Activated naive CD8-positive, alpha-beta T cell treated with anti-CD3 and anti-CD28 coated beads, Interleukin-2, amount 50 U/mL, for 24 hours (primary cell): ENCODE data around the gene GRIK5.

Source experiments
- ATAC-seq: fragments of 150-1000 bp; cut with Tn5 transposase; one replicate; pipeline ENCODE4 v1.10.0; 2021
- DNase-seq: peaks from one replicate; pipeline ENCODE4 v3.0.0; 2021
- H3K27ac Mint-ChIP-seq: one replicate; pipeline ENCODE4 v1.8.0; 2021; ENCODE audit warnings: mild to moderate bottlenecking, mixed read lengths
- H3K27me3 Mint-ChIP-seq: one replicate; pipeline ENCODE4 v1.8.0; 2021; ENCODE audit warnings: mixed read lengths
- H3K36me3 Mint-ChIP-seq: one replicate; pipeline ENCODE4 v1.8.0; 2021; ENCODE audit warnings: low read depth, mixed read lengths
- H3K4me1 Mint-ChIP-seq: one replicate; pipeline ENCODE4 v1.8.0; 2021; ENCODE audit warnings: mixed read lengths
- H3K4me3 Mint-ChIP-seq: one replicate; pipeline ENCODE4 v1.8.0; 2021; ENCODE audit warnings: mild to moderate bottlenecking, moderate library complexity, mixed read lengths
- H3K9me3 Mint-ChIP-seq: one replicate; pipeline ENCODE4 v1.8.0; 2021; ENCODE audit warnings: mixed read lengths

Gene GRIK5

DNA sequence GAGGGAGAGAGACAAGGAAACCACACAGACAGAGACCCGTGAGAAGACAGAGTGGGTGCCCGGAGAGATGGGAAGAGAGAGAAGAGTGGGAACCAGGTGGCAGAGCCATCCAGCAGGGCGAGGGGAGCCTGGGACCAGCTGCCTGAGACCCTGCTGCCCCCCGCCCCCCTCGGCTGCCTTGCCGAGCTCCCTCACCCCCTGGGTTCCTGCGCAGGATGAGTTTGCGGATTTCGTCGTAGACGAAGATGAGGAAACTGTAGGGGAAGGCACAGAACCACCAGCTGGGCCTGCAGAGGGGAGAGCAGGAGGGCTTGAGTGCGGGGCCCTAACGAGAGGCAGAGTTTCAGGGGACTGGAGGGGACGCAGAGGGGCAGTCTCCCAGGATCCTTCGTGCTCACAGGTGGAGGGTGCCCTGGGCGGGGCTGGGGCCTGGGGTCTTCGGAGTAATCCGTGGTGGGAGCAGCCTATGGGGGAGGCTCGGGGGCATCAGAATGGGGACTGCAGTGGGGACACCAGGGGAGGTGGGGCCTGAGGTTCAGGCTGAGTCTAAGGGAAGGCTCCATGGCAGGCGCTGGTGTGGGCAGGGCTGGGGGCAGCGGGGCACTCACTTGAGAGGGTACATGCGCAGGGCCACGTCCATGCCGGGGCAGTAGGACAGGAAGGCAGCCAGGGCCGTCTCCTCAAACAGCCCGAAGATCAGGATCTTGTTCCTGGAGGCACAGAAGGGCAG, 102.8 kb downstream of the GRIK5 start:
- ATAC-seq, result no peak
- H3K4me1 Mint-ChIP-seq, result no peaks in the 10 kb centered on the region

DNA sequence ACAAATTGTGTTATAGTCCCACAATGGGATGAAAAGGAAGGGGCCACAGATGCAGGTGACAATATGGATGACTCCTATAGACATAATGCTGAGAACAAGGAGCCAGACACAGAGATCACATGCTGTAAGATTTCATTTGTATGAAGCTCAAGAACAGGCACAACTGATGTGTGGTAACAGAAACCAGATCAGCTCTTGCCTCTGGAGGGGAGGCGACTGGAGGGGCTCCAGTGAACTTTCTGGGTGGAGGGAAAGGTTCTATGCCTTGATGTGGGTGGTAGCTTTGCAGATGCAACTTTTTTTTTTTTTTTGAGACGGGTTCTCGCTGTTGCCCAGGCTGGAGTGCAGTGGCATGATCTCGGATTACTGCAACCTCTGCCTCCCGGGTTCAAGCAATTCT, 104.9 kb downstream of the GRIK5 start:
- Mint-ChIP-seq H3K36me3 (no peaks in the 10 kb centered on the region), H3K9me3 (no peaks in the 10 kb centered on the region), H3K27me3 (no peaks in the 10 kb centered on the region), H3K4me1 (no peaks in the 10 kb centered on the region), H3K4me3 (no peak overlapping the region), H3K27ac (no peak overlapping the region)
- ATAC-seq (no peak), DNase-seq (no peak)

More for the DNA sequence above, 102.8 kb downstream of the GRIK5 start:
- Mint-ChIP-seq H3K36me3 (no peaks in the 10 kb centered on the region), H3K4me3 (no peak overlapping the region), H3K27ac (no peak overlapping the region), H3K27me3 (no peaks in the 10 kb centered on the region), H3K9me3 (no peaks in the 10 kb centered on the region)
- DNase-seq, result no peak

DNA sequence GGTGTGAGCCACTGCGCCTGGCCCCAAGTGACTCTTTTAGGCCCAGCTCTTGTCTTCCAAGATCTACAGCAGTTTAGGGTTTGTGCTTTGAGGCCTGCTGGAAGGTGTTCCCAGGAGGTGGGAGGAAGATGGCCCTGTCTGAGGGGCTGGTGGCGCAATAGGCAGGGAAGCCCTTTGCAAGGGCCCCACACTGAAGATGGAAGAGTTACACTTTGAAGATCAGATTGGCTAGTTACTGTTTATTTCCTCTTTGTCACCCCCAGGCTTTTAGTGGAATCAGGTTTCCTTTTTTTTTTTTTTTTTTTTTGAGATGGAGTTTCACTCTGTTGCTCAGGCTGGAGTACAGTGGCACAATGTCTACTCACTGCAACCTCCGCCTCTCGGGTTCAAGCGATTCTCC, 109.0 kb downstream of the GRIK5 start:
- ATAC-seq, result no peak
- Mint-ChIP-seq H3K27ac (no peak overlapping the region), H3K9me3 (no peaks in the 10 kb centered on the region)

DNA sequence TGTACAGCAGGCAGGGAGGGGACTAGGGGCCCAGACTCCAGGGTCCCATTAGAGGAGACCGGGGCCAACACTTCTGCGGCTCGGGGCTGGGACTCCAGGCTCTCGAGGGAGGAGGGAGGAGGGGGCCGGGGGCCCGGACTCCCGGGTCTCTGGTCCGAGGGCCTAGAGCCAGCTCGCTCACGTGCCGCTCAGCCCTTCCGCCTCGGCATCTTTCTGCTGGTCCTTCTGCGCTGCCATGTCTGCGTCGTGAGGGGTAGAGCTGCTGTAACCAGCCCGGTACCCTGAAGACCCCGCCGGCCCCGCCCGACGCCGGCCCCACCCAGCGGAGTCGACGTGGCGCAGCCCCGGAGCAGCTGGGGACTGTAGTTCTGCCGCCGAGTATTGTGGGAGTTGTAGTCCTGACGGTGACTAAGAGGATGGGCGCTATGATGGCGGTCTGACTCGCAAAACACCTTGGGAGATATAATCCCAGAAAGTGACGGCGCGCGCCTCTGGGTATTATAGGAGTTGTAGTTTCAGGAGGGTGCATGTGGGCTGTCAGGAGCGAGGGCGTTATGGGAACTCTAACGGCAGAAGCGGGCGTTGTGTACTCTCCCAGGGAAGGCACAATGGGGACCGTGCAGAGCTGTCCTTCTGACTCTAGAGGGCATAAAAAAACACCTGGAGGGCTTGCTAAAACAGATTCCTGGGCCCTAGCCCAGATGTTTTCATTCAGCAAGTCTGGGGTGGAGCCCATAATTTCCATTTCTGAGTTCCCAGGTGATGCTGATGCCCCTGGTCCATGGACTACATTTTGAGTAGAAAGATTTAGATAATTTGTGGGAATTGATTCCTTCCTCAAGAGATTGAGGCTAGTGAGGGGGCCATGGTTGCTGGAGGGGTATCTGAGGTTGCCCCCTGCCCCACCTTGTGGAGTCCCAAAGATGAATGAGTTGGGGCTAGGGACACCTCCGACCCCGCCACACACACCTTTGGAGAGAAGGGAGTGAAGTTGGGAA, 110.7 kb downstream of the GRIK5 start, which contains the start of gene RABAC1:
RABAC1 (minus strand) TSS at position 266 of the 998 bp plus-strand sequence; CDS start at position 237, 29 bp downstream.
- H3K27ac Mint-ChIP-seq, result peak within 1 kb of the TSS; percentile 84
- no peaks in the 10 kb centered on the region for H3K36me3 Mint-ChIP-seq
- ATAC-seq (peak; percentile 96), DNase-seq (peak; percentile 88)
- peaks cover 17% of the 10 kb centered on the region for H3K4me1 Mint-ChIP-seq
- no peaks in the 10 kb centered on the region for H3K9me3 Mint-ChIP-seq
- H3K27me3 Mint-ChIP-seq, result no peaks in the 10 kb centered on the region
- H3K4me3 Mint-ChIP-seq, result peak within 1 kb of the TSS; percentile 90

More for the DNA sequence above, 109.0 kb downstream of the GRIK5 start:
- H3K27me3 Mint-ChIP-seq, result no peaks in the 10 kb centered on the region
- H3K4me1 Mint-ChIP-seq, result peaks cover 17% of the 10 kb centered on the region
- no peak overlapping the region for H3K4me3 Mint-ChIP-seq
- DNase-seq, result no peak
- H3K36me3 Mint-ChIP-seq, result no peaks in the 10 kb centered on the region

DNA sequence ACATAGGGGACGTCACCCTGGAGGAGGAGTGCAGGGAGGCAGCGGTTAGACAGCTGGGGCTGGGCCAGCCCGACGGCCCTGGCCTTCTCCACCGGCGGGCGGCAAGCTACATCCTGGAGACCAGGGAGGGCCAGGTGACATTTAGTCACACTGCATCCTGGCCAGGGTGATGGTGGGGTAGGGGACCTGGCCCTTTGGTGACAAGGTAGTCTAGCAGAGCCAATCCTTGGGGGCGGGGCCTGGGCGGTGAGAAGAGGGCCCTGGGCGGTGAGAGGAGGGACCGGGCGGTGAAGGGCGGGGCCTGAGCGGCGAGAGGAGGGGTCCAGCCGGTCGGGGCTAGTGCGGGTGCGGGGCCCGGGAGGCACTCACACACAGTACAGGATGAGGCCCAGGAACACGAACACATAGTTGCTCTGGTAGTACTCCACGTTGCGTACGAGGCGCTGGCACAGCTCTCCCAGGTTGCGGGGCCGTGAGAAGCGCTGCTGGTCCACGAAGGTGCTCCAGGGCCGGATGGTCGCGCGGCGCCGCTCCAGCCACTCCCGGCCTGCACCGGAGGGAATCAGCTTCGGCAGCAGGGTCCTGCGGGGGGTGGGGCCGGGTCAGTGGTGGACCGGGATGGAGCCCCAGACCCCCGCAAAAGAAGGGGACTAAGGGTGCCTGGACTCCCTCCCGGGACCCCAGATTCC, 111.5 kb downstream of the GRIK5 start:
- peak overlapping the region; percentile 90 for H3K4me3 Mint-ChIP-seq

DNA sequence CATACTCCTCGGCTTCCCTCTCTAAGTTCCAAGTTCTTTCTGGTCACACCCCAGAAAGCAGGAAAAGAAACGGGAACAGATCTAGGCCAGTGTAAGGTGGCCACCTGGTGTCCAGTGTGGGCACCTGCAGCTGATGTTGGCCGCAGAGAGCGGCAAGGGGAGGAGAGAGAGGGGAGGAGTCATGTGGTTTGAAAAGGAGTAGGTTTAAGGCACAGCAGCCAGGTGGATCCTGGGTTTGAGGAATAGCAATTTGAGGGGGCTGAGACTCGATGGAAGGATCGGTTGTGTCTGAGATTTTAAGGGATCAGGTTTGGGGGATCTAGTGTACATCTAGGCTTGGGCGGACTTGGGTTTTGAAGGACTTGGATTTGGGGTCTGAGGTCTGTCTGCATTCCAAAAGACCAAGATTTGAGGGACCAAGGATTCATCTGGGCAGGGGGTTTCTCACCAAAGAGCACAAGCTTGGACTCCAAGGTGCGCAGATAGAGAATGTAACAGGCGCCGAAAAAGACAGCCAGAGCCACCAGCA, 112.1 kb downstream of the GRIK5 start:
- DNase-seq, result peak; percentile 48
- ATAC-seq, result peak; percentile 26
- H3K4me3 Mint-ChIP-seq, result peak overlapping the region; percentile 90
- no peaks in the 10 kb centered on the region for H3K36me3 Mint-ChIP-seq
- H3K27ac Mint-ChIP-seq, result peak overlapping the region; percentile 67
- H3K27me3 Mint-ChIP-seq, result no peaks in the 10 kb centered on the region
- H3K4me1 Mint-ChIP-seq, result peaks cover 17% of the 10 kb centered on the region
- H3K9me3 Mint-ChIP-seq, result no peaks in the 10 kb centered on the region

More for the DNA sequence above, 111.5 kb downstream of the GRIK5 start:
- H3K9me3 Mint-ChIP-seq, result no peaks in the 10 kb centered on the region
- ATAC-seq (peak; percentile 67), DNase-seq (peak; percentile 90)
- peak overlapping the region; percentile 56 for H3K27ac Mint-ChIP-seq
- H3K27me3 Mint-ChIP-seq, result no peaks in the 10 kb centered on the region
- H3K36me3 Mint-ChIP-seq, result no peaks in the 10 kb centered on the region
- H3K4me1 Mint-ChIP-seq, result peaks cover 17% of the 10 kb centered on the region

DNA sequence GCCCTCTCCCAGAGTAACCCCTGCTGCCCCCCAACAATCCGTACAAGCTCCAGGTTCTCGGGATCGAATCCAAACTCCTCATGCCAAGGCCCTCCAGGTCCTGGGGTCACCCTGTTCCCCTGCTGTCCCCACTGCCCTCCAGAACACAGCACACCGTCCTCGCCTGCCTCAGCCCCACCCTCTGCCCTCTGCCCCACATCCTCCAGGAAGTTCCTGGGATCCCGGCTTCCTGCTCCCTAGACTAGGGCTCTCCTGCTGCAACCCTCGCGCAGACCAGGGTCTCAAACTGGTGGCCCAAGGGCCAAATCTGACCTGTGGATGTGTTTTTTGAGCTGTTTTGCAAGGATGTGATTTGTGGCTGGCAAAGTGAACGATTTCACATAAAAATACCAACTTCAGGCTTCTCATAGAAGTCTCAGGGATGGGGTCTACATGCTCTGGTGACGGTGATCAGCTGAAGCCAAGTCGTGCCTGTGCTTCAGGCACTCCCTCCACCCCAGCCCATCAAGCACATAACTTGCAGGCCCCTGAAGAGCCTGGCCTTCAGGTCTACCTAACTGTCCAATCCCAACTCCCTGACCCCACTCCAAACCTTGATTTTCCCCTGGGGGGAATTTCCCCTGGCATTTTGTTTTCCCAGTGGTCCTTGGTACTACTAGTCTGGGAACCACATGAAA, 112.7 kb downstream of the GRIK5 start:
- Mint-ChIP-seq H3K27ac (peak overlapping the region; percentile 67), H3K27me3 (no peaks in the 10 kb centered on the region), H3K4me1 (peaks cover 17% of the 10 kb centered on the region), H3K4me3 (peak overlapping the region; percentile 90), H3K9me3 (no peaks in the 10 kb centered on the region), H3K36me3 (no peaks in the 10 kb centered on the region)
- no peak for DNase-seq
- no peak for ATAC-seq

DNA sequence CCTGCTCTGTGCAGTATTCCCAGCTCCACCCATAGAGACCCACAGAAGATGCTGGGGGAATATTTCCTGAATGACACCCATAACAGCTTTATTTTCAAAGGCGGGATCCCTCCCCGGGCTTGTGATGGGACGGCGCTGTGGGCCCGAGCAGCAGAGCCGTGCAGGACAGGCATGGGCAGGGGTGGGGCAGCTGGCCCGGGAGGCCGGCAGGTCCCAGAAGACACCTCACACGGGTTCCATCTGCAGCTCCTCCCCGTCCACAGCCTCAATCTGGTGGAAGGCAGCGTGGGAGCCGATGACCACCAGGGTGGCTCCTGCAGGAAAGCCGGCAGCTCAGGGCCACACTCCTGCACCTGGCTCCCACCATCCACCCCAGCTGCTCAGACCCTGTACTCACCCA, 113.4 kb downstream of the GRIK5 start:
- no peaks in the 10 kb centered on the region for H3K27me3 Mint-ChIP-seq
- H3K4me3 Mint-ChIP-seq, result no peak overlapping the region
- no peak for DNase-seq
- ATAC-seq, result no peak
- H3K4me1 Mint-ChIP-seq, result peaks cover 20% of the 10 kb centered on the region
- H3K36me3 Mint-ChIP-seq, result no peaks in the 10 kb centered on the region
- H3K9me3 Mint-ChIP-seq, result no peaks in the 10 kb centered on the region
- H3K27ac Mint-ChIP-seq, result no peak overlapping the region

DNA sequence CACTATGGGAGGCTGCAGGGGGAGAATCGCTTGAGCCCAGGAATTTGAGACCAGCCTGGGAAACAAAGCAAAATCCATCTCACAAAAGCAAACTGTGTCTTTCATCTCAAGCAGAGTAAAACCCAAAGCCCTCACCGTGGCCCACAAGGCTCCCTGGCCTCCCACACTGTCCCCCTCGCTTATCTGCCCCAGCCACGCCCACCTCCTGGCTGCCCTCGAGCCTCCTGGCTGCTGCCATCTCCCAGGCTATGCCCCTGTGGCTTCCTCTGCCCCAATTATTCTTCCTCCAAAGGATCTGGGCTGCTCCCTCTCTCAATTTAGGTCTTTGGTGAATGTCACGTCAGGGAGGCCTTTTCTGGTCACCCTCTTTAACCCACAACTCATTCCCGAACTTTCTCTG, 114.5 kb downstream of the GRIK5 start:
- H3K36me3 Mint-ChIP-seq, result no peaks in the 10 kb centered on the region
- H3K4me1 Mint-ChIP-seq, result peaks cover 23% of the 10 kb centered on the region
- no peak for DNase-seq
- no peak overlapping the region for H3K4me3 Mint-ChIP-seq
- ATAC-seq, result no peak
- no peak overlapping the region for H3K27ac Mint-ChIP-seq
- no peaks in the 10 kb centered on the region for H3K9me3 Mint-ChIP-seq
- no peaks in the 10 kb centered on the region for H3K27me3 Mint-ChIP-seq

DNA sequence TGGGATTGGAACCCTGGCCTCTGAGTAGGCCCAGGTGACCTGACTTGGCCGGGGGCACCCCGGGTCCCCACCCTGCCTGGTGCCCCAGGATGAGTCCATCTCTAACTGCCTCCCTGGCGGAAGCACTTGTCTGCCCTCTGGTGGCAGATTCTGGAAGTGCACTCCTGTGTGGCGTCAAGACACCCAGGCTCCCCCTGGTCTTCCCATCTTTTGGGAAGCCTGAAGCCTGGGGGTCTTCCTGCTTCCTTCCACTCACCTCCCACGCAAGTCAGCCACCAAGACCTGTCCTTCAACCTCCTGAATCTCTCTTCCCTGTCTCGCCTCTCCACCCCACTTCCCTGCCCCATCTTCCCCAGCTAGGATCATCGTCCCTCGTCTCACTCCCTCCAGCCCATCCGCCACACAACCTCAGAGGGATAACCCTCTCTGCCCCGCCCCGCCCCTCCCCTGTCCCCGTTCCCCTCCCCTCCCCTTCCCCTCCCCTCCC, 118.3 kb downstream of the GRIK5 start:
- H3K27me3 Mint-ChIP-seq, result no peaks in the 10 kb centered on the region
- H3K9me3 Mint-ChIP-seq, result no peaks in the 10 kb centered on the region
- ATAC-seq (peak; percentile 82), DNase-seq (peak; percentile 96)
- H3K36me3 Mint-ChIP-seq, result no peaks in the 10 kb centered on the region
- no peak overlapping the region for H3K27ac Mint-ChIP-seq
- H3K4me1 Mint-ChIP-seq, result peaks cover 29% of the 10 kb centered on the region
- H3K4me3 Mint-ChIP-seq, result no peak overlapping the region
